GM23248 (cell line): ENCODE measurements around the gene KCNC3. TPM values are rescaled to one million over a fixed set of nuclear protein-coding genes. Genes with fewer than 3 reads are reported as not detected.

Experiments used
- DNase-seq: peaks from one replicate; pipeline ENCODE4 v3.0.0-alpha.2; 2015
- H2AFZ ChIP-seq: fragments of 200-600 bp; sonication (generic); 2 replicates; pipeline ENCODE4 v1.6.1; 2016; ENCODE audit warnings: antibody characterized with exemption
- H3F3A ChIP-seq: fragments of 200-600 bp; sonication (generic); 2 replicates; pipeline ENCODE4 v1.6.1; 2016; ENCODE audit warnings: mild to moderate bottlenecking, antibody characterized with exemption, mixed run types; ENCODE audit not compliant: insufficient read depth
- H3K27ac ChIP-seq: fragments of 200-600 bp; sonication (generic); 2 replicates; pipeline ENCODE4 v1.5.1; 2016; ENCODE audit warnings: mild to moderate bottlenecking
- H3K27me3 ChIP-seq: fragments of 200-600 bp; sonication (generic); replicated peaks from 2 replicates; pipeline ENCODE4 v1.6.1; 2016; ENCODE audit warnings: mild to moderate bottlenecking; ENCODE audit not compliant: insufficient read depth
- H3K36me3 ChIP-seq: fragments of 200-600 bp; sonication (generic); 2 replicates; pipeline ENCODE4 v1.6.1; 2016; ENCODE audit warnings: low read depth, mild to moderate bottlenecking
- H3K4me1 ChIP-seq: fragments of 200-600 bp; sonication (generic); 2 replicates; pipeline ENCODE4 v1.6.1; 2016; ENCODE audit warnings: mild to moderate bottlenecking; ENCODE audit not compliant: insufficient read depth
- H3K4me2 ChIP-seq: fragments of 200-600 bp; sonication (generic); one replicate; pipeline ENCODE4 v1.6.1; 2016; ENCODE audit warnings: mild to moderate bottlenecking; ENCODE audit not compliant: unreplicated experiment
- H3K4me3 ChIP-seq: fragments of 200-600 bp; sonication (generic); 2 replicates; pipeline ENCODE4 v1.5.1; 2016; ENCODE audit warnings: mild to moderate bottlenecking
- H3K79me2 ChIP-seq: fragments of 200-600 bp; sonication (generic); 2 replicates; pipeline ENCODE4 v1.6.1; 2016; ENCODE audit warnings: mild to moderate bottlenecking; ENCODE audit not compliant: insufficient read depth
- H3K9ac ChIP-seq: fragments of 200-600 bp; sonication (generic); 2 replicates; pipeline ENCODE4 v1.6.1; 2016; ENCODE audit warnings: mild to moderate bottlenecking
- H3K9me2 ChIP-seq: fragments of 200-600 bp; sonication (generic); 2 replicates; pipeline ENCODE4 v1.6.1; 2016; ENCODE audit warnings: mixed run types, mild to moderate bottlenecking, moderate library complexity; ENCODE audit not compliant: insufficient read depth
- H3K9me3 ChIP-seq: fragments of 200-600 bp; sonication (generic); one replicate; pipeline ENCODE4 v1.6.1; 2017; ENCODE audit warnings: low read depth
- H4K20me1 ChIP-seq: fragments of 200-600 bp; sonication (generic); 2 replicates; pipeline ENCODE4 v1.6.0; 2016; ENCODE audit not compliant: insufficient read depth
- EZH2 ChIP-seq: fragments of 200-600 bp; sonication (generic); IDR thresholded peaks from 2 replicates; pipeline ENCODE4 v1.6.1; 2018; ENCODE audit warnings: antibody characterized with exemption, mild to moderate bottlenecking; ENCODE audit not compliant: insufficient read depth, poor library complexity, severe bottlenecking
- EZH2phosphoT487 ChIP-seq: fragments of 200-600 bp; sonication (generic); IDR thresholded peaks from 2 replicates; pipeline ENCODE4 v1.6.1; 2018; ENCODE audit warnings: antibody characterized with exemption, moderate library complexity, mild to moderate bottlenecking, low read depth; ENCODE audit not compliant: insufficient read depth
- WGBS, 2 experiments: methylation state at CpG; one replicate each; pipeline ENCODE4 v1.1.6; 2015 to 2017; ENCODE audit warnings: low lambda C conversion rate in 2 of 2, low coverage in 1 of 2; ENCODE audit errors: missing lambda C conversion rate in 2 of 2; 5-methylcytosine and 5-hydroxymethylcytosine counted together
- in situ Hi-C: fragments of 300-500 bp; cut with MboI; formaldehyde crosslinking; loops from 2 replicates; pipeline ENCODE4 v1.15.0; 2020
- polyA plus RNA-seq: library from polyadenylated mRNA; unstranded; fragments of >200 nt; fragmentation: Nextera tagmentation; extraction: Ambion mirVana; gene quantifications from 2 replicates; pipeline ENCODE4 v1.2.1, GENCODE V29; 2016
- total RNA-seq: library from RNA; depleted of rRNA; stranded (reverse); fragments of >200 nt; shearing (Covaris generic); gene quantifications from 2 replicates; pipeline ENCODE4 v1.2.3, GENCODE V29; 2014

KCNC3 gene
- total and polyA plus RNA-seq, 2 experiments from 2014 or later: under 0.01 to 0.04 TPM

DNA sequence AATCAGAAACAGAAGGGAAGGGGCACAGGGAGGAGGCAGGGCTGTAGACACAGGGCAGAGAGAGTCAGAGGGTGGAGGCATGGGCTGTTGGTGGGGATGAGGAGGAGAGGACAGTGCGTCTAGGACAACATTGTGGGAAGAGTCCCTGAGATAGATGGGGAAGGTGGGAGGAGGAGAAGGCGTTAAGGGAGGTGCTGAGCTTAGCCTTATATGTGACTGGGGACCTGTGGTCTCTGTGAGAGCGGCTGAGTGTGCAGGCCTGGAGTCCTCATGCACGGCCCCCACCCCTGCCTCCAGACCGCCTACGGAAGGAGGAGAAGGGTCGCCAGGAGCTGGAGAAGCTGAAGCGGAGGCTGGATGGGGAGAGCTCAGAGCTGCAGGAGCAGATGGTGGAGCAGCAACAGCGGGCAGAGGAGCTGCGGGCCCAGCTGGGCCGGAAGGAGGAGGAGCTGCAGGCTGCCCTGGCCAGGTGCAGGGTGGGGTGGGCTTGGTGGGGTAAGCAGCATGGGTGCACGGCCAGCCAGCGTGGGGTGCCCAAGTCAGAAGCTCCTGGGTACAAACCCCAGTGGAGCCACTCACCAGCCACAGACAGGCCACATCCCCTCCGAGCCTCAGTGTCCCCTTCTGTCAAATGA is 56.8 kb downstream of the KCNC3 start:
- H3K4me2 ChIP-seq: no peak overlapping the region
- no peaks in the 10 kb centered on the region for H3K27me3 ChIP-seq
- H3K36me3 ChIP-seq: no peaks in the 10 kb centered on the region
- 25 to 28% methylated on average over 12 to 14 of the region's 14 CpGs for WGBS, 2 experiments
- no peak overlapping the region for H3K4me3 ChIP-seq
- H4K20me1 ChIP-seq: no peaks in the 10 kb centered on the region
- no peak for TF ChIP-seq EZH2
- no peak for TF ChIP-seq EZH2phosphoT487
- no peaks in the 10 kb centered on the region for H3K9me3 ChIP-seq
- H3K4me1 ChIP-seq: no peaks in the 10 kb centered on the region
- no peak overlapping the region for H3K9ac ChIP-seq
- no peak for DNase-seq
- in situ Hi-C loops: no loop called here
- H3K27ac ChIP-seq: no peak overlapping the region
- H3K9me2 ChIP-seq: no peaks in the 10 kb centered on the region
- H2AFZ ChIP-seq: no peak overlapping the region
- no peaks in the 10 kb centered on the region for H3F3A ChIP-seq
- H3K79me2 ChIP-seq: no peaks in the 10 kb centered on the region

DNA sequence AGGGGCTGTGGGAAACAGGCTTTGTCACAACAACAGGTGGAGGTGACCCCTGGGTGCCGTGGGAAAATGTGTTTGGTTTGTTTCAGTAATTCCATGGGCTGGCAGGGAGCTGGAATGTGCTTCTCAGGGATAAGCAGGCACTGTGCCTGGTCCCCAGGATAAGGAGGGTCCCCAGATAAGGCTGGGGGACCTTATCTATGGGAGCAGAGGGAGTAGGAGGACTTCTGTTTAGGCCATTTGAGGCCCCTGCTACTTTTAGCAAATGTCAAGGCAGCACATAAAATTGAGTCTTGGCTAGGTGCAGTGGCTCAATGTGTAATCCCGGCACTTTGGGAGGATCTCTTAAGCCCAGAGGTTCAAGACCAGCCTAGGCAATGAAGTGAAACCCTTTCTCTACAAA is 59.5 kb downstream of the KCNC3 start:
- Histone ChIP-seq H3F3A (no peaks in the 10 kb centered on the region), H4K20me1 (no peaks in the 10 kb centered on the region), H2AFZ (no peak overlapping the region), H3K36me3 (no peaks in the 10 kb centered on the region), H3K79me2 (no peaks in the 10 kb centered on the region), H3K9me3 (no peaks in the 10 kb centered on the region), H3K4me1 (no peaks in the 10 kb centered on the region), H3K9me2 (no peaks in the 10 kb centered on the region), H3K9ac (no peak overlapping the region), H3K27ac (no peak overlapping the region), H3K27me3 (no peaks in the 10 kb centered on the region), H3K4me3 (no peak overlapping the region), H3K4me2 (no peak overlapping the region)
- TF ChIP-seq EZH2 (no peak), EZH2phosphoT487 (no peak)
- WGBS, 2 experiments: 36 to 43% methylated on average over 2 of the region's 2 CpGs
- in situ Hi-C loops: no loop called here
- DNase-seq: no peak

DNA sequence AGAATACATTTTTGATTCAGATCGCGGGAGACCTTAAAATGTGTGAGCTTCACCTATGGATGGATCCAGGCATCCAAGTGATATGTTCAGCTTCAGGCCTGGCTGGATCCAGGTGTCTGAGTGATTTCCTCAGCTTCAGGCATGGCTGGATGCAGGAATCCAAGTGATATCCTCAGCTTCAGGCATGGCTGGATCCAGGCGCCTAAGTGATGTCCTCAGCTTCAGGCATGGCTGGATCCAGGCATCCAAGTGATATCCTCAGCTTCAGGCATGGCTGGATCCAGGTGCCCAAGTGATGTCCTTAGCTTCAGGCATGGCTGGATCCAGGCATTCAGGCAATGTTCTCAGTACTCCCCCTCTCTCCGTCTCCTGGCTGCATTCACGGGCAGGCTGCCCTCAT is 60.7 kb downstream of the KCNC3 start:
- H3K27ac ChIP-seq: no peak overlapping the region
- no peaks in the 10 kb centered on the region for H3K9me3 ChIP-seq
- 71 to 74% methylated on average over 5 of the region's 5 CpGs for WGBS, 2 experiments
- no peaks in the 10 kb centered on the region for H3K36me3 ChIP-seq
- no peak for TF ChIP-seq EZH2phosphoT487
- no peak for TF ChIP-seq EZH2
- H3K79me2 ChIP-seq: no peaks in the 10 kb centered on the region
- H3K9ac ChIP-seq: no peak overlapping the region
- no peak for DNase-seq
- no peak overlapping the region for H3K4me2 ChIP-seq
- no peak overlapping the region for H2AFZ ChIP-seq
- no peaks in the 10 kb centered on the region for H3K27me3 ChIP-seq
- no peaks in the 10 kb centered on the region for H3K4me1 ChIP-seq
- in situ Hi-C loops: no loop called here
- H3K4me3 ChIP-seq: no peak overlapping the region
- H3F3A ChIP-seq: no peaks in the 10 kb centered on the region
- H3K9me2 ChIP-seq: no peaks in the 10 kb centered on the region
- H4K20me1 ChIP-seq: no peaks in the 10 kb centered on the region

DNA sequence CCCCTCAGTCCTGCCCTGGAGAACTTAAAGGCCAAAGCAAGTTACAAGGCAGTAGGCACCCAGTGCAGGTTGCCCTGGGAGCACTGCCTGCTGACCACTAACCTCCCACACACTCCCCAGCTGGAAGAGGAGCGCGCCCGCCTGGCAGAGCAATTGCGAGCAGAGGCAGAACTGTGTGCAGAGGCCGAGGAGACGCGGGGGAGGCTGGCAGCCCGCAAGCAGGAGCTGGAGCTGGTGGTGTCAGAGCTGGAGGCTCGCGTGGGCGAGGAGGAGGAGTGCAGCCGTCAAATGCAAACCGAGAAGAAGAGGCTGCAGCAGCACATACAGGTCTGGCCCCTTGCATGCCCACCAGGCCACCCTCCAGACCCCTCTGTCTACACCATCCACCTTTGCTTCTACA is 61.1 kb downstream of the KCNC3 start:
- 38 to 47% methylated on average over 12 to 13 of the region's 13 CpGs for WGBS, 2 experiments
- Histone ChIP-seq H3K4me2 (no peak overlapping the region), H4K20me1 (no peaks in the 10 kb centered on the region), H3F3A (no peaks in the 10 kb centered on the region), H3K36me3 (no peaks in the 10 kb centered on the region), H3K9me2 (no peaks in the 10 kb centered on the region), H3K4me3 (no peak overlapping the region), H3K9ac (no peak overlapping the region), H2AFZ (no peak overlapping the region), H3K79me2 (no peaks in the 10 kb centered on the region), H3K27ac (no peak overlapping the region), H3K4me1 (no peaks in the 10 kb centered on the region), H3K9me3 (no peaks in the 10 kb centered on the region), H3K27me3 (no peaks in the 10 kb centered on the region)
- DNase-seq: no peak
- in situ Hi-C loops: no loop called here
- no peak for TF ChIP-seq EZH2phosphoT487
- no peak for TF ChIP-seq EZH2

DNA sequence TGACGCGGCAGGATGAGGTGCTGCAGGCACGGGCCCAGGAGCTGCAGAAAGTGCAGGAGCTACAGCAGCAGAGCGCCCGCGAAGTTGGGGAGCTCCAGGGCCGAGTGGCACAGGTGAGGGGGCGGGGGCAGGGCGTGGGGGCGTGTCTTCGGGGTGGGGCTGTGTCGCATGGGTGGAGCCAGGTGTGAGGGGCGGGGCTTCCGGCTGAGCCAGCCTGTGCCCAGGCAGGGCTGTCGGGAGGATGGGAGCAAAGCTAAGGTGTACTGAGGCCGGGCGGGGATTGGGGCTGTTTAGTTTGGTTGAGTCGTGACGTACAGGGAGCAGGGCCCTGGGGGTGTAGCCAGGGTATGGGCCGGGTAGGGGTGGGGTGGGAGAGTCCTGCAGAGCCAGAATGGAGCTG is 62.3 kb downstream of the KCNC3 start:
- in situ Hi-C loops: no loop called here
- Histone ChIP-seq H4K20me1 (no peaks in the 10 kb centered on the region), H2AFZ (no peak overlapping the region), H3K4me2 (no peak overlapping the region), H3F3A (no peaks in the 10 kb centered on the region), H3K9me3 (no peaks in the 10 kb centered on the region), H3K4me1 (no peaks in the 10 kb centered on the region), H3K79me2 (no peaks in the 10 kb centered on the region), H3K36me3 (no peaks in the 10 kb centered on the region), H3K4me3 (no peak overlapping the region), H3K27me3 (no peaks in the 10 kb centered on the region), H3K9ac (no peak overlapping the region), H3K27ac (no peak overlapping the region), H3K9me2 (no peaks in the 10 kb centered on the region)
- DNase-seq: no peak
- TF ChIP-seq EZH2 (no peak), EZH2phosphoT487 (no peak)
- 10 to 11% methylated on average over 10 to 20 of the region's 20 CpGs for WGBS, 2 experiments
